Upper lobe of left lung (tissue), 6 donors: ENCODE data around the gene SPP1. TPM values are rescaled to one million over a fixed set of nuclear protein-coding genes. Genes with fewer than 3 reads are reported as not detected.
"Not testable (repeated sequence)": the region's sequence is repeated elsewhere in the genome, so short reads cannot be mapped to it uniquely, and the experiment has no call there.

Source experiments
- ATAC-seq, 2 donors: fragments of 200-7000 bp; cut with Tn5 transposase; one replicate each; pipeline ENCODE4 v1.9.1; 2022; ENCODE audit warnings: mild to moderate bottlenecking in 2 of 2, moderate library complexity in 2 of 2; ENCODE audit not compliant: low FRiP score in 2 of 2
- DNase-seq, 2 donors: peaks; one replicate each; pipeline ENCODE4 v3.0.0-alpha.2; 2019 to 2020
- H3K27ac ChIP-seq, 4 donors: fragments of 200-600 bp; sonication (generic); one replicate each; pipeline ENCODE4 v1.5.1; 2016 to 2019
- H3K27me3 ChIP-seq, 4 donors: fragments of 200-600 bp; sonication (generic); one replicate each; pipeline ENCODE4 v1.5.1; 2017 to 2019
- H3K36me3 ChIP-seq, 4 donors: fragments of 200-600 bp; sonication (generic); one replicate each; pipeline ENCODE4 v1.5.1; 2016 to 2019
- H3K4me1 ChIP-seq, 4 donors: fragments of 200-600 bp; sonication (generic); one replicate each; pipeline ENCODE4 v1.5.1; 2018 to 2019
- H3K4me3 ChIP-seq, 4 donors: fragments of 200-600 bp; sonication (generic); one replicate each; pipeline ENCODE4 v1.5.1; 2017 to 2019; ENCODE audit warnings: mild to moderate bottlenecking in 2 of 4, moderate library complexity in 1 of 4
- H3K9me3 ChIP-seq, 4 donors: fragments of 200-600 bp; sonication (generic); one replicate each; pipeline ENCODE4 v1.5.1; 2018 to 2019
- CTCF ChIP-seq, 6 experiments: fragments of 450-650 bp in 4 of 6; fragments of 200-600 bp in 2 of 6; sonication (generic) in 2 of 6; IDR thresholded peaks; one replicate each; pipeline ENCODE4 v1.5.1; 2016 to 2019; ENCODE audit warnings: antibody characterized with exemption in 6 of 6
- EP300 ChIP-seq, 4 donors: sonication (generic); formaldehyde crosslinking; IDR thresholded peaks; one replicate each; pipeline ENCODE4 v1.5.1; 2017; ENCODE audit warnings: antibody characterized with exemption in 4 of 4, control low read depth in 2 of 4
- POLR2A ChIP-seq, 4 donors: fragments of 450-650 bp; IDR thresholded peaks; one replicate each; pipeline ENCODE4 v1.5.1; 2016 to 2017; ENCODE audit warnings: antibody characterized with exemption in 4 of 4, mild to moderate bottlenecking in 2 of 4
- POLR2AphosphoS5 ChIP-seq, 2 donors: sonication (generic); formaldehyde crosslinking; IDR thresholded peaks; one replicate each; pipeline ENCODE4 v1.5.1; 2017; ENCODE audit warnings: antibody characterized with exemption in 2 of 2
- WGBS, 2 donors: methylation state at CpG; one replicate each; pipeline ENCODE4 v1.1.5; 2017 to 2018; 5-methylcytosine and 5-hydroxymethylcytosine counted together
- total RNA-seq, 6 donors: library from RNA; depleted of rRNA in 4 of 6; stranded (reverse); fragments of >200 nt in 4 of 6; gene quantifications; one replicate each; pipeline versions ENCODE4 v1.1.0 to v1.2.1, GENCODE V29; 2016 to 2021
- donor health status: DM: no; HTN: no; CAD: no; lungs with moderate emphysema.
- donor health status: DM: no; HTN: yes; CAD: no; lungs with severe emphysema.

Gene SPP1
- total RNA-seq, 6 donors from 2014 or later, result 4.6 to 26.8 (median 10.6) TPM

GRCh38 chr4:87933337-87933736, 42.2 kb upstream of the SPP1 start:
- no peak for TF ChIP-seq EP300 (IDR thresholded peaks at IDR 0.05)
- no peak for TF ChIP-seq POLR2A (IDR thresholded peaks at IDR 0.05)
- TF ChIP-seq POLR2AphosphoS5 (IDR thresholded peaks at IDR 0.05), result no peak
- TF ChIP-seq CTCF (IDR thresholded peaks at IDR 0.05), result no peak
- H3K4me1 ChIP-seq, result no peaks in the 10 kb centered on the region
- no peak for ATAC-seq

GRCh38 chr4:87934157-87934704, 41.3 kb upstream of the SPP1 start:
- 95 to 96% methylated on average over 2 of the region's 2 CpGs for WGBS, 2 donors
- ATAC-seq, result no peak
- Histone ChIP-seq H3K36me3 (no peaks in the 10 kb centered on the region), H3K27me3 (no peaks in the 10 kb centered on the region), H3K4me3 (no peak overlapping the region), H3K4me1 (no peaks in the 10 kb centered on the region), H3K9me3 (peaks cover 0 to 6% (median 2%) of the 10 kb centered on the region in 4 donors), H3K27ac (no peak overlapping the region)
- DNase-seq, result no peak
- TF ChIP-seq POLR2AphosphoS5 (IDR thresholded peaks at IDR 0.05) (no peak), POLR2A (IDR thresholded peaks at IDR 0.05) (no peak)

More at GRCh38 chr4:87933337-87933736, 42.2 kb upstream of the SPP1 start:
- no peak for DNase-seq
- Histone ChIP-seq H3K9me3 (peaks cover 0 to 6% (median 2%) of the 10 kb centered on the region in 4 donors), H3K4me3 (no peak overlapping the region), H3K36me3 (no peaks in the 10 kb centered on the region), H3K27ac (no peak overlapping the region), H3K27me3 (no peaks in the 10 kb centered on the region)
- 94 to 96% methylated on average over 1 of the region's 1 CpG for WGBS, 2 donors

- WGBS, 2 donors, result 39 to 69% methylated on average over 2 of the region's 2 CpGs
- no peaks in the 10 kb centered on the region for H3K36me3 ChIP-seq
- DNase-seq (no peak), ATAC-seq (no peak)
- H3K4me3 ChIP-seq, result no peak overlapping the region
- peaks cover 0 to 6% (median 2%) of the 10 kb centered on the region in 4 donors for H3K9me3 ChIP-seq
- H3K27ac ChIP-seq, result no peak overlapping the region
- TF ChIP-seq POLR2AphosphoS5 (IDR thresholded peaks at IDR 0.05) (no peak), EP300 (IDR thresholded peaks at IDR 0.05) (no peak), CTCF (IDR thresholded peaks at IDR 0.05) (no peak), POLR2A (IDR thresholded peaks at IDR 0.05) (no peak)
- H3K27me3 ChIP-seq, result no peaks in the 10 kb centered on the region
- no peaks in the 10 kb centered on the region for H3K4me1 ChIP-seq
These were observed 40.5 kb upstream of the SPP1 start for GRCh38 chr4:87934973-87935372.

GRCh38 chr4:87935954-87936353, 39.6 kb upstream of the SPP1 start:
- not testable (repeated sequence) for H3K4me3 ChIP-seq, H3K27me3 ChIP-seq, H3K27ac ChIP-seq, ATAC-seq, H3K9me3 ChIP-seq, DNase-seq, H3K4me1 ChIP-seq, H3K36me3 ChIP-seq
- 78 to 90% methylated on average over 7 to 9 of the region's 9 CpGs for WGBS, 2 donors

- TF ChIP-seq CTCF (IDR thresholded peaks at IDR 0.05), result no peak
- no peak for TF ChIP-seq EP300 (IDR thresholded peaks at IDR 0.05)
- TF ChIP-seq POLR2A (IDR thresholded peaks at IDR 0.05), result no peak
- no peak for TF ChIP-seq POLR2AphosphoS5 (IDR thresholded peaks at IDR 0.05)
- no peak for ATAC-seq
These were observed 38.0 kb upstream of the SPP1 start for GRCh38 chr4:87937523-87937922.

GRCh38 chr4:87938746-87939145, 36.8 kb upstream of the SPP1 start:
- TF ChIP-seq CTCF (IDR thresholded peaks at IDR 0.05), result no peak
- TF ChIP-seq EP300 (IDR thresholded peaks at IDR 0.05), result no peak
- TF ChIP-seq POLR2A (IDR thresholded peaks at IDR 0.05), result no peak
- no peak for TF ChIP-seq POLR2AphosphoS5 (IDR thresholded peaks at IDR 0.05)
- ATAC-seq (no peak), DNase-seq (no peak)
- no peaks in the 10 kb centered on the region for H3K27me3 ChIP-seq
- H3K4me1 ChIP-seq, result no peaks in the 10 kb centered on the region
- H3K27ac ChIP-seq, result no peak overlapping the region
- H3K9me3 ChIP-seq, result no peaks in the 10 kb centered on the region
- H3K4me3 ChIP-seq, result no peak overlapping the region
- no peaks in the 10 kb centered on the region for H3K36me3 ChIP-seq

More at GRCh38 chr4:87937523-87937922, 38.0 kb upstream of the SPP1 start:
- no peaks in the 10 kb centered on the region for H3K4me1 ChIP-seq
- no peaks in the 10 kb centered on the region for H3K36me3 ChIP-seq
- H3K9me3 ChIP-seq, result no peaks in the 10 kb centered on the region
- no peak for DNase-seq
- H3K27ac ChIP-seq, result no peak overlapping the region
- no peaks in the 10 kb centered on the region for H3K27me3 ChIP-seq
- no peak overlapping the region for H3K4me3 ChIP-seq
- WGBS, 2 donors, result 87 to 91% methylated on average over 1 of the region's 1 CpG
